Activated CD4-positive, alpha-beta T cell treated with anti-CD3 and anti-CD28 coated beads, Interleukin-2, amount 10 ng/mL, durations not matched to agents 7 days and 5 days (primary cell): ENCODE results near the gene S100A1. TPM values are rescaled to one million over a fixed set of nuclear protein-coding genes. Genes with fewer than 3 reads are reported as not detected.
A peak's percentile ranks its signal among the peaks of the same experiment; 100 is the strongest.

Experiments
- CTCF ChIA-PET: fragments of 350-600 bp; sonication (Branson Sonifier 250); formaldehyde crosslinking; loops from one replicate; lab custom pipeline; 2021; ENCODE audit warnings: antibody characterized with exemption; lab: Charles Lee
- POLR2A ChIA-PET: fragments of 350-600 bp; sonication (Branson Sonifier 250); formaldehyde crosslinking; loops from one replicate; lab custom pipeline; 2021; ENCODE audit warnings: antibody characterized with exemption; lab: Charles Lee
- DNase-seq: peaks from one replicate; pipeline ENCODE4 v3.0.0-alpha.2; 2020
- H3K27ac Mint-ChIP-seq: one replicate; pipeline ENCODE4 v1.8.0; 2021; ENCODE audit warnings: mild to moderate bottlenecking, moderate library complexity, mixed read lengths
- H3K27me3 Mint-ChIP-seq: one replicate; pipeline ENCODE4 v1.8.0; 2021; ENCODE audit warnings: mixed read lengths
- H3K36me3 Mint-ChIP-seq: one replicate; pipeline ENCODE4 v1.8.0; 2021; ENCODE audit warnings: low read depth, mixed read lengths
- H3K4me1 Mint-ChIP-seq: one replicate; pipeline ENCODE4 v1.8.0; 2021; ENCODE audit warnings: mixed read lengths
- H3K4me3 Mint-ChIP-seq: one replicate; pipeline ENCODE4 v1.8.0; 2021; ENCODE audit warnings: mild to moderate bottlenecking, moderate library complexity, mixed read lengths
- H3K9me3 Mint-ChIP-seq: one replicate; pipeline ENCODE4 v1.8.0; 2021; ENCODE audit warnings: mixed read lengths
- total RNA-seq, 2 experiments: library from RNA; stranded (reverse); gene quantifications; one replicate each; pipeline ENCODE4 v1.2.3, GENCODE V29; 2021

S100A1 gene
- total RNA-seq, 2 experiments from 2014 or later, result not detected

GRCh38 chr1:153680120-153680403 lies 51.8 kb downstream of the S100A1 start:
- peaks cover 21% of the 10 kb centered on the region for H3K4me1 Mint-ChIP-seq
- POLR2A ChIA-PET, result no interaction called here
- H3K27ac Mint-ChIP-seq, result peak overlapping the region; percentile 26
- DNase-seq, result no peak
- CTCF ChIA-PET, result interaction anchor here (0.7 to 1.5 kb wide), 5 partner anchors 10 to 306 kb away, joined by 3 to 5 read pairs (median 3); partner anchors contain the start of genes CREB3L4 and RAB13
- peaks cover 51% of the 10 kb centered on the region for H3K27me3 Mint-ChIP-seq
- H3K4me3 Mint-ChIP-seq, result no peak overlapping the region
- no peaks in the 10 kb centered on the region for H3K9me3 Mint-ChIP-seq
- H3K36me3 Mint-ChIP-seq, result no peaks in the 10 kb centered on the region

Other genes with a start within 250 kb of the S100A1 start
- gene S100A8, start 237.4 kb upstream of the S100A1 start, total RNA-seq, result not detected
- gene S100A7A, start 211.9 kb upstream of the S100A1 start, total RNA-seq, result not detected
- gene S100A7, start 167.8 kb upstream of the S100A1 start, total RNA-seq, result not detected
- 100 to 1,000 TPM; 444 to 557 TPM for gene S100A6, start 92.4 kb upstream of the S100A1 start, total RNA-seq
- 1 to 10 TPM; 3.0 to 3.8 TPM for gene S100A5, start 87.5 kb upstream of the S100A1 start, total RNA-seq
- 100 to 1,000 TPM; 678 to 905 TPM for gene S100A4, start 82.6 kb upstream of the S100A1 start, total RNA-seq
- gene S100A3, start 79.2 kb upstream of the S100A1 start, total RNA-seq, result not detected
- gene S100A2, start 62.6 kb upstream of the S100A1 start, total RNA-seq, result 1 to 10 TPM in 1 of 2 experiments, under 1 TPM in 1; 0.50 to 1.8 TPM
- not detected for gene S100A16, start 15.3 kb upstream of the S100A1 start, total RNA-seq
- not detected for gene S100A14, start 12.1 kb upstream of the S100A1 start, total RNA-seq
- gene S100A13, start 929 bp upstream of the S100A1 start, total RNA-seq, result 1 to 10 TPM; 3.9 to 4.2 TPM
- 10 to 100 TPM; 96.1 to 98.3 TPM for gene CHTOP, start 5.6 kb downstream of the S100A1 start, total RNA-seq
- 10 to 100 TPM; 36.1 to 39.6 TPM for gene SNAPIN, start 30.3 kb downstream of the S100A1 start, total RNA-seq
- gene ILF2, start 42.6 kb downstream of the S100A1 start, total RNA-seq, result 100 to 1,000 TPM; 192 to 223 TPM
- gene NPR1, start 50.3 kb downstream of the S100A1 start, total RNA-seq, result not detected
- 10 to 100 TPM; 62.9 to 64.8 TPM for gene INTS3, start 99.6 kb downstream of the S100A1 start, total RNA-seq
- 10 to 100 TPM; 22.2 to 22.9 TPM for gene SLC27A3, start 147.0 kb downstream of the S100A1 start, total RNA-seq